H1 (cell line): Measurements from ENCODE around the gene GPC6. TPM values are rescaled to one million over a fixed set of nuclear protein-coding genes. Genes with fewer than 3 reads are reported as not detected.

Experiments
- CTCF ChIA-PET: fragments of 300-600 bp; sonication (Branson Sonifier 250); formaldehyde crosslinking; loops from one replicate; lab custom pipeline; 2021; ENCODE audit not compliant: partially characterized antibody; lab: Charles Lee
- POLR2A ChIA-PET: fragments of 300-600 bp; sonication (Branson Sonifier 250); formaldehyde crosslinking; loops from one replicate; lab custom pipeline; 2021; ENCODE audit warnings: inconsistent platforms; ENCODE audit not compliant: partially characterized antibody; lab: Charles Lee
- DNase-seq, 2 experiments: peaks; one replicate each; pipeline versions ENCODE4 v3.0.0 to v3.0.0-alpha.2; 2010 to 2022; ENCODE audit warnings: low spot score in 2 of 2, low read depth in 1 of 2, mixed read lengths in 1 of 2
- FAIRE-seq: peaks from 2 replicates; lab custom pipeline; 2011; peaks lifted over from hg19 to GRCh38; lab: Jason Lieb, UNC
- H2AFZ ChIP-seq: 2 replicates; pipeline ENCODE4 v1.8.1; 2012; ENCODE audit warnings: low read length, inconsistent platforms
- H2AK5ac ChIP-seq: 2 replicates; pipeline ENCODE4 v1.6.1; 2013; ENCODE audit warnings: low read depth, low read length
- H2BK120ac ChIP-seq: replicated peaks from 2 replicates; pipeline ENCODE3; 2013; ENCODE audit warnings: low read depth, low read length, inconsistent platforms
- H2BK12ac ChIP-seq: 2 replicates; pipeline ENCODE4 v1.6.1; 2013; ENCODE audit warnings: low read depth, low read length
- H2BK15ac ChIP-seq: 2 replicates; pipeline ENCODE4 v1.6.1; 2013; ENCODE audit warnings: low read length
- H2BK20ac ChIP-seq: 2 replicates; pipeline ENCODE4 v1.6.1; 2013; ENCODE audit warnings: low read length
- H2BK5ac ChIP-seq: 2 replicates; pipeline ENCODE4 v1.6.1; 2013; ENCODE audit warnings: low read depth, low read length
- H3K14ac ChIP-seq: 2 replicates; pipeline ENCODE4 v1.6.1; 2013; ENCODE audit warnings: inconsistent platforms; ENCODE audit not compliant: insufficient read length
- H3K18ac ChIP-seq: 2 replicates; pipeline ENCODE4 v1.6.1; 2013; ENCODE audit warnings: low read length; ENCODE audit errors: extremely low read depth
- H3K23ac ChIP-seq: 2 replicates; pipeline ENCODE4 v1.6.1; 2013; ENCODE audit warnings: inconsistent platforms; ENCODE audit not compliant: insufficient read length
- H3K23me2 ChIP-seq: 2 replicates; pipeline ENCODE4 v1.6.1; 2013; ENCODE audit warnings: low read depth, low read length
- H3K27ac ChIP-seq: 2 replicates; pipeline ENCODE4 v1.6.1; 2011; ENCODE audit warnings: low read depth, low read length, inconsistent platforms
- H3K27me3 ChIP-seq, 4 experiments: replicated peaks in 1 of 4; 1 replicate in 1 of 4; 2 replicates in 3 of 4; pipeline versions ENCODE4 v1.6.1 to v1.8.1; 2011 to 2013; ENCODE audit warnings: low read length in 3 of 4, mild to moderate bottlenecking in 3 of 4, inconsistent platforms in 2 of 4, mixed read lengths in 2 of 4, moderate library complexity in 1 of 4; ENCODE audit not compliant: control insufficient read depth in 3 of 4, insufficient read depth in 3 of 4; ENCODE audit errors: extremely low read depth in 1 of 4
- H3K36me3 ChIP-seq, 4 experiments: 2 replicates each; pipeline versions ENCODE4 v1.6.1 to v1.8.1; 2011 to 2013; ENCODE audit warnings: mild to moderate bottlenecking in 4 of 4, low read length in 3 of 4, moderate library complexity in 2 of 4, control low read depth in 1 of 4, inconsistent platforms in 1 of 4; ENCODE audit not compliant: insufficient read depth in 4 of 4, control insufficient read depth in 2 of 4
- H3K4ac ChIP-seq: replicated peaks from 2 replicates; pipeline ENCODE3; 2013; ENCODE audit warnings: low read length, low read depth, mixed read lengths, inconsistent platforms; ENCODE audit not compliant: insufficient read length
- H3K4me1 ChIP-seq, 4 experiments: replicated peaks in 1 of 4; 1 replicate in 1 of 4; 2 replicates in 3 of 4; pipeline versions ENCODE4 v1.6.1 to v1.8.1; 2011 to 2013; ENCODE audit warnings: low read length in 3 of 4, inconsistent platforms in 2 of 4, mixed read lengths in 1 of 4; ENCODE audit not compliant: insufficient read depth in 4 of 4, control insufficient read depth in 3 of 4
- H3K4me2 ChIP-seq, 2 experiments: 2 replicates each; pipeline versions ENCODE4 v1.6.1 to v1.8.1; 2011 to 2013; ENCODE audit warnings: low read depth in 2 of 2, low read length in 2 of 2, control low read depth in 1 of 2, inconsistent platforms in 1 of 2, mild to moderate bottlenecking in 1 of 2; ENCODE audit not compliant: insufficient read depth in 1 of 2
- H3K4me3 ChIP-seq, 4 experiments: fragments of 200-600, 300-600 bp in 1 of 4; sonication (generic), shearing (Covaris generic), sonication (Bioruptor Twin) in 1 of 4; 2 replicates each; pipeline versions ENCODE4 v1.5.1 to v1.8.1; 2011 to 2016; ENCODE audit warnings: low read length in 4 of 4, low read depth in 3 of 4, control low read depth in 2 of 4, inconsistent platforms in 2 of 4, mild to moderate bottlenecking in 2 of 4, mixed read lengths in 1 of 4, moderate library complexity in 1 of 4; ENCODE audit not compliant: insufficient read depth in 2 of 4; ENCODE audit errors: extremely low read depth in 1 of 4
- H3K56ac ChIP-seq: replicated peaks from 2 replicates; pipeline ENCODE3; 2013; ENCODE audit warnings: low read depth, mild to moderate bottlenecking, mixed read lengths, low read length, inconsistent platforms; ENCODE audit not compliant: insufficient read length
- H3K79me1 ChIP-seq: 2 replicates; pipeline ENCODE4 v1.6.1; 2013; ENCODE audit warnings: low read depth, low read length, control low read depth
- H3K79me2 ChIP-seq, 2 experiments: 2 replicates each; pipeline versions ENCODE4 v1.6.1 to v1.8.1; 2012 to 2013; ENCODE audit warnings: low read length in 2 of 2, mild to moderate bottlenecking in 2 of 2, inconsistent platforms in 1 of 2; ENCODE audit not compliant: insufficient read depth in 2 of 2, control insufficient read depth in 1 of 2
- H3K9ac ChIP-seq, 4 experiments: replicated peaks in 1 of 4; 1 replicate in 1 of 4; 2 replicates in 3 of 4; pipeline versions ENCODE4 v1.6.1 to v1.8.1; 2011 to 2013; ENCODE audit warnings: low read depth in 3 of 4, low read length in 3 of 4, control low read depth in 2 of 4, mild to moderate bottlenecking in 2 of 4, moderate library complexity in 2 of 4, inconsistent platforms in 1 of 4; ENCODE audit errors: extremely low read depth in 1 of 4
- H3K9me3 ChIP-seq, 2 experiments: 2 replicates each; pipeline versions ENCODE4 v1.6.1 to v1.8.1; 2012 to 2013; ENCODE audit warnings: mild to moderate bottlenecking in 2 of 2, moderate library complexity in 2 of 2, control low read depth in 1 of 2, inconsistent platforms in 1 of 2, low read depth in 1 of 2, low read length in 1 of 2, mixed read lengths in 1 of 2; ENCODE audit not compliant: insufficient read depth in 2 of 2
- H4K20me1 ChIP-seq, 2 experiments: replicated peaks in 1 of 2; 2 replicates each; pipeline versions ENCODE3 to v1.8.1; 2011 to 2013; ENCODE audit warnings: inconsistent platforms in 2 of 2, low read length in 2 of 2, mild to moderate bottlenecking in 1 of 2; ENCODE audit not compliant: insufficient read depth in 2 of 2, control insufficient read depth in 1 of 2
- H4K5ac ChIP-seq: 2 replicates; pipeline ENCODE4 v1.6.1; 2013; ENCODE audit warnings: low read length, low read depth, mixed read lengths, inconsistent platforms; ENCODE audit not compliant: insufficient read length
- H4K8ac ChIP-seq: 2 replicates; pipeline ENCODE4 v1.8.0; 2013; ENCODE audit warnings: mild to moderate bottlenecking, moderate library complexity, low read length, inconsistent platforms; ENCODE audit not compliant: insufficient read depth; ENCODE audit errors: extremely low read depth
- H4K91ac ChIP-seq: replicated peaks from 2 replicates; pipeline ENCODE3; 2013; ENCODE audit warnings: low read length, mixed read lengths, inconsistent platforms; ENCODE audit not compliant: insufficient read length
- CREB1 ChIP-seq: IDR thresholded peaks from 2 replicates; pipeline ENCODE4 v1.6.1; 2012; ENCODE audit warnings: inconsistent platforms
- JUN ChIP-seq: IDR thresholded peaks from 2 replicates; pipeline ENCODE4 v1.6.1; 2011; ENCODE audit warnings: low read depth, mild to moderate bottlenecking, improper control_type of control experiment, low read length
- RAD21 ChIP-seq, 2 experiments: IDR thresholded peaks in 1 of 2; conservative IDR thresholded peaks in 1 of 2; 2 replicates each; pipeline ENCODE4 v1.6.1; 2011; ENCODE audit warnings: low read depth in 2 of 2, low read length in 2 of 2, improper control_type of control experiment in 1 of 2, inconsistent platforms in 1 of 2, mild to moderate bottlenecking in 1 of 2, moderate library complexity in 1 of 2
- RFX5 ChIP-seq: IDR thresholded peaks from 2 replicates; pipeline ENCODE4 v1.6.1; 2011; ENCODE audit warnings: low read depth, low read length, improper control_type of control experiment, borderline replicate concordance
- SP1 ChIP-seq: IDR thresholded peaks from 2 replicates; pipeline ENCODE4 v1.6.1; 2011; ENCODE audit warnings: low read depth, low read length
- WGBS, 2 experiments: shearing (Covaris generic) in 1 of 2; methylation state at CpG; one replicate each; pipeline versions ENCODE4 v1.1.6 to v1.1.7; 2013 to 2015; ENCODE audit warnings: low lambda C conversion rate in 2 of 2, mixed read lengths in 2 of 2, inconsistent platforms in 1 of 2, low coverage in 1 of 2, missing lambda C conversion rate in 1 of 2; ENCODE audit not compliant: insufficient replicate concordance in 2 of 2, insufficient coverage in 1 of 2, insufficient read length in 1 of 2; ENCODE audit errors: extremely low coverage in 1 of 2, missing lambda C conversion rate in 1 of 2; 5-methylcytosine and 5-hydroxymethylcytosine counted together
- polyA plus RNA-seq, 7 experiments: library from polyadenylated mRNA; depleted of rRNA in 3 of 7; stranded (reverse) in 5 of 7; unstranded in 2 of 7; fragments of >200 nt in 5 of 7; fragments of 200-250 nt in 2 of 7; gene quantifications; 1 replicate in 5 of 7; 2 replicates in 1 of 7; 4 replicates in 1 of 7; pipeline versions ENCODE4 v1.2.1 to v1.2.3, GENCODE V29; 2011 to 2013; ENCODE audit warnings: missing spikeins in 2 of 7, mixed read lengths in 2 of 7
- total RNA-seq: library from RNA; stranded (reverse); fragmentation: NEBNext Ultra II Directional; extraction: Animal tissue kit (Norgen Biotek cat#: 25700); gene quantifications from 2 replicates; pipeline ENCODE4 v1.2.1, GENCODE V29; 2021

Gene GPC6
- total and polyA plus RNA-seq, 2 of the 8 experiments (the other 6 are each of a cell fraction or from before 2014, with no cell fraction given) = 5.4 to 12.0 TPM

GRCh38 chr13:93818345-93818744, 591.7 kb downstream of the GPC6 start:
- Histone ChIP-seq H3K4me2 (no peak overlapping the region), H4K91ac (no peak overlapping the region), H3K27ac (no peak overlapping the region), H2BK20ac (no peak overlapping the region), H3K4me1 (peaks cover 0 to 6% (median 0%) of the 10 kb centered on the region in 4 experiments; a peak in 1 of 7 replicates), H2BK12ac (no peak overlapping the region), H3K4me3 (no peak overlapping the region), H3K9me3 (no peaks in the 10 kb centered on the region), H4K5ac (no peak overlapping the region), H3K23ac (no peak overlapping the region), H2BK15ac (no peak overlapping the region), H3K18ac (no peak overlapping the region), H3K27me3 (no peaks in the 10 kb centered on the region), H3K14ac (no peak overlapping the region), H3K56ac (no peak overlapping the region), H3K79me1 (no peaks in the 10 kb centered on the region), H3K9ac (no peak overlapping the region), H3K36me3 (no peaks in the 10 kb centered on the region), H2BK120ac (no peak overlapping the region), H3K23me2 (no peaks in the 10 kb centered on the region), H2BK5ac (no peak overlapping the region), H4K8ac (no peak overlapping the region), H2AK5ac (no peak overlapping the region), H4K20me1 (peaks cover 0 to 2% of the 10 kb centered on the region in 2 experiments), H3K79me2 (no peaks in the 10 kb centered on the region), H2AFZ (no peak overlapping the region), H3K4ac (no peak overlapping the region)
- DNase-seq = no peak
- FAIRE-seq = no peak
- ChIA-PET CTCF (no interaction called here), POLR2A (no interaction called here)
- 56% methylated on average over 3 of the region's 3 CpGs; no CpG with 5 or more reads in 1 of the 2 experiments for WGBS, 2 experiments
- TF ChIP-seq CREB1 = no peak
- TF ChIP-seq RAD21 (IDR thresholded peaks at IDR 0.05 in 1 of 2, conservative IDR thresholded peaks at IDR 0.05 in 1 of 2; ENCODE audit: low read depth in 2 of 2, low read length in 2 of 2) = no peak
- no peak for TF ChIP-seq JUN
- no peak for TF ChIP-seq RFX5
- no peak for TF ChIP-seq SP1
